Neural crest cell (in vitro differentiated cells): ENCODE measurements around the gene OR10K2. TPM values are rescaled to one million over a fixed set of nuclear protein-coding genes. Genes with fewer than 3 reads are reported as not detected.

ENCODE experiments used
- DNase-seq: peaks from one replicate; pipeline ENCODE4 v3.0.0; 2021; ENCODE audit warnings: low read depth, mixed read lengths, low spot score
- H3K27ac Mint-ChIP-seq: one replicate; pipeline ENCODE4 v1.8.0; 2021; ENCODE audit warnings: mild to moderate bottlenecking, mixed read lengths; ENCODE audit not compliant: unreplicated experiment
- H3K27me3 Mint-ChIP-seq: 2 replicates; pipeline ENCODE4 v1.8.0; 2021; ENCODE audit warnings: low read depth, mild to moderate bottlenecking, mixed read lengths
- H3K36me3 Mint-ChIP-seq: 2 replicates; pipeline ENCODE4 v1.8.0; 2021; ENCODE audit warnings: low read depth, mild to moderate bottlenecking, mixed read lengths
- H3K4me1 Mint-ChIP-seq: 2 replicates; pipeline ENCODE4 v1.8.0; 2021; ENCODE audit warnings: mixed read lengths
- H3K4me3 Mint-ChIP-seq: one replicate; pipeline ENCODE4 v1.8.0; 2021; ENCODE audit warnings: mild to moderate bottlenecking, mixed read lengths
- H3K9me3 Mint-ChIP-seq: 2 replicates; pipeline ENCODE4 v1.8.0; 2021; ENCODE audit warnings: mixed read lengths
- CTCF ChIP-seq: fragments of 200-600 bp; sonication (generic); conservative IDR thresholded peaks from 2 replicates; pipeline ENCODE4 v1.5.0; 2021; ENCODE audit warnings: antibody characterized with exemption, mild to moderate bottlenecking
- long read RNA-seq: library from polyadenylated mRNA; unstranded; transcript quantifications from one replicate; pipeline ENCODE4 v2.0.0, GENCODE V29; 2020
- total RNA-seq: library from RNA; stranded (reverse); gene quantifications from 2 replicates; pipeline ENCODE4 v1.2.1, GENCODE V29; 2021

OR10K2 gene
- not detected in 2 replicates for total RNA-seq
- long read RNA-seq: 0 reads

GRCh38 chr1:158426137-158426536 lies at the start of gene OR10K2:
OR10K2 (minus strand) TSS chr1:158426237; CDS start chr1:158420866, 5,371 bp downstream.
- H3K27ac Mint-ChIP-seq: no peak within 1 kb of the TSS
- peaks cover 6% of the 10 kb centered on the region for H3K9me3 Mint-ChIP-seq
- H3K4me3 Mint-ChIP-seq: no peak within 1 kb of the TSS
- no peaks in the 10 kb centered on the region for H3K4me1 Mint-ChIP-seq
- no peak for TF ChIP-seq CTCF
- peaks cover 3% of the 10 kb centered on the region for H3K27me3 Mint-ChIP-seq
- H3K36me3 Mint-ChIP-seq: no peaks in the 10 kb centered on the region
- no peak for DNase-seq

GRCh38 chr1:158471920-158472319 lies 45.9 kb upstream of the OR10K2 start, which contains the start of gene OR10R2:
OR10R2 (plus strand) TSS chr1:158472220; CDS start chr1:158472326, 106 bp downstream.
- Mint-ChIP-seq H3K9me3 (no peaks in the 10 kb centered on the region), H3K27ac (no peak within 1 kb of the TSS), H3K27me3 (peaks cover 26% of the 10 kb centered on the region), H3K36me3 (no peaks in the 10 kb centered on the region), H3K4me3 (no peak within 1 kb of the TSS), H3K4me1 (no peaks in the 10 kb centered on the region)
- TF ChIP-seq CTCF: no peak
- no peak for DNase-seq

GRCh38 chr1:158461534-158461933 lies 35.5 kb upstream of the OR10K2 start, which contains the start of gene OR10K1:
OR10K1 (plus strand) TSS chr1:158461834; CDS start chr1:158465562, 3,728 bp downstream.
- no peak for TF ChIP-seq CTCF
- Mint-ChIP-seq H3K9me3 (peaks cover 3% of the 10 kb centered on the region), H3K27me3 (peaks cover 19% of the 10 kb centered on the region), H3K4me1 (no peaks in the 10 kb centered on the region), H3K36me3 (no peaks in the 10 kb centered on the region), H3K4me3 (no peak within 1 kb of the TSS), H3K27ac (no peak within 1 kb of the TSS)
- DNase-seq: no peak

- H3K27me3 Mint-ChIP-seq: peaks cover 25% of the 10 kb centered on the region
- TF ChIP-seq CTCF: no peak
- no peaks in the 10 kb centered on the region for H3K4me1 Mint-ChIP-seq
- no peak for DNase-seq
- no peak overlapping the region for H3K27ac Mint-ChIP-seq
- no peak overlapping the region for H3K4me3 Mint-ChIP-seq
- no peaks in the 10 kb centered on the region for H3K36me3 Mint-ChIP-seq
- no peaks in the 10 kb centered on the region for H3K9me3 Mint-ChIP-seq
Observed at GRCh38 chr1:158458263-158458662, 32.2 kb upstream of the OR10K2 start.

GRCh38 chr1:158457246-158457645 lies 31.2 kb upstream of the OR10K2 start:
- no peak for DNase-seq
- Mint-ChIP-seq H3K27me3 (peaks cover 28% of the 10 kb centered on the region), H3K4me3 (no peak overlapping the region), H3K9me3 (peaks cover 2% of the 10 kb centered on the region), H3K27ac (no peak overlapping the region), H3K36me3 (no peaks in the 10 kb centered on the region), H3K4me1 (no peaks in the 10 kb centered on the region)
- TF ChIP-seq CTCF: no peak
